Vagina (tissue), 2 donors: Measurements from ENCODE around the gene CCSER2.

Experiments
- CTCF ChIP-seq, 3 experiments: fragments of 450-650 bp in 2 of 3; fragments of 200-600 bp in 1 of 3; sonication (generic) in 1 of 3; IDR thresholded peaks; one replicate each; pipeline ENCODE4 v1.5.1; 2017 to 2019; ENCODE audit warnings: antibody characterized with exemption in 3 of 3, mild to moderate bottlenecking in 2 of 3, moderate library complexity in 2 of 3
- POLR2A ChIP-seq, 2 donors: fragments of 450-650 bp; IDR thresholded peaks; one replicate each; pipeline ENCODE4 v1.6.1; 2017; ENCODE audit warnings: antibody characterized with exemption in 2 of 2, mild to moderate bottlenecking in 2 of 2, moderate library complexity in 2 of 2
- POLR2AphosphoS5 ChIP-seq, 2 donors: sonication (generic); formaldehyde crosslinking; IDR thresholded peaks; one replicate each; pipeline ENCODE4 v1.9.0; 2017; ENCODE audit warnings: antibody characterized with exemption in 2 of 2, mild to moderate bottlenecking in 2 of 2, low read depth in 1 of 2; ENCODE audit not compliant: insufficient read depth in 1 of 2

- TF ChIP-seq POLR2A (IDR thresholded peaks at IDR 0.05) = no peak
- no peak for TF ChIP-seq CTCF (IDR thresholded peaks at IDR 0.05)
- TF ChIP-seq POLR2AphosphoS5 (IDR thresholded peaks at IDR 0.05; ENCODE audit: insufficient read depth in 1 of 2, low read depth in 1 of 2) = no peak
Observed at GRCh38 chr10:84340632-84341537, 12.5 kb downstream of the CCSER2 start.
